HepG2 (cell line): ENCODE results near the gene UCMA.

Experiments
- HINFP ChIP-seq: sonication (generic); formaldehyde crosslinking; IDR thresholded peaks from 2 replicates; pipeline ENCODE4 v1.4.0; 2020; ENCODE audit warnings: low read depth, mild to moderate bottlenecking, missing genetic modification reagents
- TCF12 ChIP-seq, 2 experiments: fragments of 450-650 bp in 1 of 2; sonication (generic) in 1 of 2; formaldehyde crosslinking in 1 of 2; IDR thresholded peaks; 2 replicates each; pipeline versions ENCODE4 v1.6.1 to v1.8.0; 2017 to 2022; ENCODE audit warnings: antibody characterized with exemption in 1 of 2, mild to moderate bottlenecking in 1 of 2, missing genetic modification reagents in 1 of 2, moderate library complexity in 1 of 2
- U2AF1 ChIP-seq: fragments of 200-400 bp; formaldehyde crosslinking; optimal IDR thresholded peaks from 2 replicates; pipeline ENCODE3; 2017; ENCODE audit warnings: mild to moderate bottlenecking, low read depth, low read length

GRCh38 chr10:13206091-13206490 is 28.1 kb downstream of the UCMA start:
- TF ChIP-seq HINFP (CRISPR knock-in tag), result no peak
- no peak for TF ChIP-seq TCF12 (IDR thresholded peaks at IDR 0.05)
- no peak for TF ChIP-seq TCF12 (CRISPR knock-in tag; IDR thresholded peaks at IDR 0.05)
- TF ChIP-seq U2AF1, result no peak
